Esophagus squamous epithelium (tissue), 5 donors: ENCODE measurements around the gene IKZF2. TPM values are rescaled to one million over a fixed set of nuclear protein-coding genes. Genes with fewer than 3 reads are reported as not detected.

Experiments
- DNase-seq: peaks from one replicate; lab custom pipeline; 2025; lab: John Stamatoyannopoulos, UW
- H3K27ac ChIP-seq, 4 donors: fragments of 200-600 bp; sonication (generic); one replicate each; pipeline ENCODE4 v1.5.1; 2016 to 2019; ENCODE audit warnings: mild to moderate bottlenecking in 1 of 4
- H3K27me3 ChIP-seq, 4 donors: fragments of 200-600 bp; sonication (generic); 1 replicate in 3 of 4; 2 replicates in 1 of 4; pipeline versions ENCODE4 v1.5.1 to v1.6.0; 2017 to 2021; ENCODE audit warnings: antibody characterized with exemption in 1 of 4
- H3K36me3 ChIP-seq, 3 donors: fragments of 200-600 bp; sonication (generic); one replicate each; pipeline ENCODE4 v1.5.1; 2016 to 2019
- H3K4me1 ChIP-seq, 3 donors: fragments of 200-600 bp; sonication (generic); one replicate each; pipeline ENCODE4 v1.5.1; 2017 to 2019
- H3K4me3 ChIP-seq, 4 donors: fragments of 200-600 bp; sonication (generic); 1 replicate in 3 of 4; 2 replicates in 1 of 4; pipeline ENCODE4 v1.5.1; 2016 to 2019; ENCODE audit warnings: mild to moderate bottlenecking in 2 of 4, moderate library complexity in 1 of 4
- H3K9me3 ChIP-seq, 3 donors: fragments of 200-600 bp; sonication (generic); one replicate each; pipeline ENCODE4 v1.5.1; 2016 to 2019
- CTCF ChIP-seq, 6 experiments: fragments of 450-650 bp in 4 of 6; fragments of 200-600 bp in 2 of 6; sonication (generic) in 2 of 6; IDR thresholded peaks; one replicate each; pipeline ENCODE4 v1.5.1; 2016 to 2019; ENCODE audit warnings: antibody characterized with exemption in 6 of 6, mild to moderate bottlenecking in 4 of 6, moderate library complexity in 4 of 6
- POLR2A ChIP-seq, 4 donors: fragments of 450-650 bp; IDR thresholded peaks; one replicate each; pipeline ENCODE4 v1.6.1; 2017; ENCODE audit warnings: antibody characterized with exemption in 4 of 4, mild to moderate bottlenecking in 4 of 4, moderate library complexity in 3 of 4
- WGBS, 2 donors: methylation state at CpG; one replicate each; pipeline ENCODE4 v1.1.5; 2018; 5-methylcytosine and 5-hydroxymethylcytosine counted together
- intact Hi-C: fragments of 100-400 bp; cut with DNase I; formaldehyde crosslinking; loops from one replicate; pipeline ENCODE4 v1.15.0; 2022
- total RNA-seq, 4 donors: library from RNA; depleted of rRNA; stranded (reverse); fragments of >200 nt; gene quantifications; one replicate each; pipeline ENCODE4 v1.1.0, GENCODE V29; 2016
- donor health status: DM: yes; HTN: yes; CAD: no.

IKZF2 gene
- total RNA-seq, 4 donors from 2014 or later, result 44.1 to 96.1 (median 78.6) TPM

DNA sequence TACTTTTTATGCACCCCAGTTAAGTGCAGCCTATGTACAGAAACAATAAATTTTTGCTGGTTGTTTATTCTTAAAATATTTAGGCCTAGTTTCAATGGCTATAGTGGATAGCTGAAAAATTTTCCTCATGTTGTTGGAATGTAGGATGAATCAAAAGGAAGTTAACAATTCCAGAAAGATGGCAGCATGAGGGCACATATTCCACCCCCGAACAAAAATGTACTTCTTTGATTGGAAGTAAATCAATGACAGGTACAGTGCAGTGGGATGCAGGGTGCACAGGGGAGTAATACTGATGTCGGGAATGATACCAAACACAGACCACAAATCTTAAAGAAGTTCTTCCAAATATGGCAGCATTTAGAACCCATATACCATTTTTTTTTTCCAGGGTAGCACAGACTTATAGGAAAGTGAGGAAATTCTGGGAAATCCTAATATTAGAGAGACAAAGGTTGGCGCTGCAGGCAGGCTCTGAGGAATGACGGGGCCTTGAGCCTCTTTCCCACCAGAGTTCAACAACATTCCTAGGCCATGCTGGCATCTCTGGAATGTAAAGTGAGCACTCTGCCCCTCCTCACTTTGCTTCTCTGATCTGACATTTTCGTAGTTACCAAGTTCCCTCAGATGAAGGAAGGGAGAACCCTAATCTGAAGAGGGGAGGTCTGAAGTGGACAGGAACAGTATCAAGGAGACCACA, 36.6 kb upstream of the IKZF2 start:
- peaks cover 0 to 4% (median 4%) of the 10 kb centered on the region in 3 donors for H3K9me3 ChIP-seq
- H3K36me3 ChIP-seq, result no peaks in the 10 kb centered on the region
- 47 to 79% methylated on average over 5 of the region's 5 CpGs for WGBS, 2 donors
- no peak overlapping the region for H3K27ac ChIP-seq
- H3K27me3 ChIP-seq, result no peaks in the 10 kb centered on the region
- no peak for DNase-seq
- no peak for TF ChIP-seq POLR2A (IDR thresholded peaks at IDR 0.05)
- no peak for TF ChIP-seq CTCF (IDR thresholded peaks at IDR 0.05)
- intact Hi-C loops, result no loop called here
- H3K4me1 ChIP-seq, result peaks cover 0 to 11% (median 5%) of the 10 kb centered on the region in 3 donors
- H3K4me3 ChIP-seq, result no peak overlapping the region

DNA sequence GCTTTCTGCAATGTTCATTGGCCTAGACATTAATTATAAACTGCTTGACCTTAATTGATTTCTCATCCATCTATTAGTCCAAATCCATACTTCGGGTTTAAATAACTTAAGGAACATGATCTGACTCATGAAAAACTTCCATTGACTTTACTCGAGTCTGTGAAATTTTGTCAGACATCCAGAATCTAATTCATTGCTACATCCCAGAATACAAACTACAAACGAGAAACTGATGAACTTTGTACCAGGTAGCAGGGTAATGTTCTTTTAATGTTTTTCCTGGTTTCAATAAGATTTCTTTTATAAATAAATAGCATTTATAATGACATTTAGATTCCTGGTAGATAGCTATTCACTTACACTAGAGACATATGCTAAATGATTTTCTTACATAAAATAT, 36.0 kb upstream of the IKZF2 start:
- 39 to 52% methylated on average over 3 of the region's 3 CpGs for WGBS, 2 donors
- Histone ChIP-seq H3K9me3 (peaks cover 0 to 4% (median 4%) of the 10 kb centered on the region in 3 donors), H3K36me3 (no peaks in the 10 kb centered on the region)

DNA sequence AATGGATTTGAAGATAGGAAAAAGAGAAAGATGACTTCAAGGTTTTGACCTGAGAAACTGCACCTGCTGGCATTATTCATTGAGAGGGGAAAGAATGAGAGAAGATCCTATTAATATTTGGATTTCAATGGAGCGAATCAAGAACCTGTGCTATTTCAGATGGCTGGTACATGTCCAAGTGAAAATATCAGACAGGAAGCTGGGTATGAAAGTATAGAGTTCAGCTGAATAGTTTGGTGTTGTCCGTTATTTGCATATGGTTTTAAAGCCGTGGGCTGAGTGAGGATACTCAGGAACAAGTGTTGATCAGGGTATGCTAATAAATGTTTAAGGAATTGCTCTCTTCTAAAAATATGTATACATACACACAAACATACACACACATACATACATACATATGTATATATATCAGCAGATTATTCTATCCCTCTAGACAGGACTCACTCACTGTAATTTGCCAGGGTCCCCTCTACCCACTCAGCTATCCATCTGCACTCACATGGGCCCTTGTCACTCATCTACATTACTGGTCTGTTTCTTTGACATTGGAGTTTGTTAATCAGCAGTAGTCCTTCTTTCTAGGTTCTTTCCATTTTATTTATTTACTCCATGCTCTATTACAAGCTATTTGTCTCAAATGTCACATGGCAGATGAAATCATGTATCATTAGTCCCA, 33.9 kb upstream of the IKZF2 start:
- DNase-seq, result no peak
- TF ChIP-seq POLR2A (IDR thresholded peaks at IDR 0.05) (no peak), CTCF (IDR thresholded peaks at IDR 0.05) (no peak)
- intact Hi-C loops, result no loop called here

More for the DNA sequence above, 36.0 kb upstream of the IKZF2 start:
- no peak overlapping the region for H3K4me3 ChIP-seq
- DNase-seq, result no peak
- H3K27me3 ChIP-seq, result no peaks in the 10 kb centered on the region
- no peak overlapping the region for H3K27ac ChIP-seq
- intact Hi-C loops, result no loop called here
- TF ChIP-seq POLR2A (IDR thresholded peaks at IDR 0.05) (no peak), CTCF (IDR thresholded peaks at IDR 0.05) (no peak)
- H3K4me1 ChIP-seq, result peaks cover 0 to 11% (median 5%) of the 10 kb centered on the region in 3 donors

DNA sequence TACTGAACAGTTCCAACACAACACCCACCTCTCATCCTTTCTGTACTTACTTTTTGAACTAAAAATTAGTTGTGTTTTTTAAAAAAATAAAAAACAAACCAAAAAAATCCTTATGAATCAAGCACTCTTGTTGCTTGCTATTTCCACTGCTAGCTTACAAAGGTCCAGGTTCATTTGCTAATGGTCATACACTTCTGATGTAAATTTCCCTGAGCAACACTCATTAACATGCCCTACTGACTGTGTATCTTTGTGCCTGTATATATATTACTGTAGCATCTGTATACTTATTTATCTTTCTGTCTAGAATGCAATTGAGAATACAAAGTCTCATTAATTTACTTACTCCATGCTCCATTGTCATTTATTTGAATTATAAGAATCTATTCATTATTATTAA, 30.3 kb upstream of the IKZF2 start:
- H3K27me3 ChIP-seq, result no peaks in the 10 kb centered on the region
- no peak for DNase-seq
- TF ChIP-seq CTCF (IDR thresholded peaks at IDR 0.05) (no peak), POLR2A (IDR thresholded peaks at IDR 0.05) (no peak)
- H3K9me3 ChIP-seq, result no peaks in the 10 kb centered on the region
- no peaks in the 10 kb centered on the region for H3K4me1 ChIP-seq
- intact Hi-C loops, result no loop called here
- no peak overlapping the region for H3K27ac ChIP-seq
- no peak overlapping the region for H3K4me3 ChIP-seq
- H3K36me3 ChIP-seq, result no peaks in the 10 kb centered on the region

More for the DNA sequence above, 33.9 kb upstream of the IKZF2 start:
- Histone ChIP-seq H3K27ac (no peak overlapping the region), H3K36me3 (no peaks in the 10 kb centered on the region), H3K27me3 (no peaks in the 10 kb centered on the region), H3K4me1 (peaks cover 0 to 11% (median 5%) of the 10 kb centered on the region in 3 donors), H3K9me3 (no peaks in the 10 kb centered on the region), H3K4me3 (no peak overlapping the region)
- 71 to 72% methylated on average over 3 of the region's 3 CpGs for WGBS, 2 donors

DNA sequence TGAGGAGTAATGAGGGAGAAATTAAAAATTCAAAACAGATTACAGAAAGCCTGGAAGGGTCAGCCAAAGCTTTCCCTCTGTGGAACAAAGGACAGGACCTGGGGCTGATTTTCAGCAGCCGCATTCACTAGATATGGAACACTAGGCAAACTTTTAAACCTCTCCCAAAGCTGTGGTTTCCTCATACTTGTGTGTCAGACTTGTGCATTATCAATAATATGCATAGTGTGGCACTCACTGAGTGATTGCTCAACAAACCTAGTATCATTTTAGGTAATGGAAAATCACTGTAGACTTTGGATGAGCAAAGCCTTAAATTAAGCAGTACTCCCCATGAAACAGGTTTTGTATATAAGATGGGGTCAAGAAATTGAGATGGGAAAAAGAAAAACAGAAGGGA, 26.3 kb upstream of the IKZF2 start:
- 71 to 75% methylated on average over 1 of the region's 1 CpG for WGBS, 2 donors
- intact Hi-C loops, result no loop called here

More for the DNA sequence above, 26.3 kb upstream of the IKZF2 start:
- H3K4me1 ChIP-seq, result no peaks in the 10 kb centered on the region
- peak overlapping the region in 1 of 4 donors; percentile 11 for H3K27ac ChIP-seq
- TF ChIP-seq CTCF (IDR thresholded peaks at IDR 0.05), result no peak
- no peak for TF ChIP-seq POLR2A (IDR thresholded peaks at IDR 0.05)
- DNase-seq, result no peak
- H3K27me3 ChIP-seq, result no peaks in the 10 kb centered on the region
- H3K36me3 ChIP-seq, result no peaks in the 10 kb centered on the region
- H3K4me3 ChIP-seq, result no peak overlapping the region
- H3K9me3 ChIP-seq, result no peaks in the 10 kb centered on the region
